Bronchial epithelial cell (primary cell): ENCODE results near the gene NANOS3. TPM values are rescaled to one million over a fixed set of nuclear protein-coding genes. Genes with fewer than 3 reads are reported as not detected.

Source experiments
- DNase-seq: peaks from one replicate; pipeline ENCODE4 v3.0.0-alpha.2; 2010; ENCODE audit warnings: low read depth
- FAIRE-seq: peaks from 2 replicates; lab custom pipeline; 2011; peaks lifted over from hg19 to GRCh38; lab: Jason Lieb, UNC
- H3K27me3 ChIP-seq: 2 replicates; pipeline ENCODE4 v1.5.1; 2011; ENCODE audit warnings: low read length; ENCODE audit not compliant: control insufficient read depth, insufficient read depth
- H3K36me3 ChIP-seq: 2 replicates; pipeline ENCODE4 v1.5.1; 2011; ENCODE audit warnings: low read length; ENCODE audit not compliant: control insufficient read depth, insufficient read depth
- H3K4me3 ChIP-seq: 2 replicates; pipeline ENCODE4 v1.5.1; 2011; ENCODE audit warnings: mild to moderate bottlenecking, low read depth, low read length, control low read depth
- CTCF ChIP-seq: IDR thresholded peaks from 2 replicates; pipeline ENCODE4 v1.5.1; 2011; ENCODE audit warnings: mild to moderate bottlenecking, moderate library complexity, low read length, control low read depth, inconsistent platforms; ENCODE audit not compliant: insufficient read depth, severe bottlenecking
- total RNA-seq: library from RNA; depleted of rRNA; stranded (reverse); fragments of >200 nt; gene quantifications from 2 replicates; pipeline ENCODE4 v1.2.1, GENCODE V29; 2014

The NANOS3 gene
- total RNA-seq, 1 donor from 2014 or later = 0.53 TPM

GRCh38 chr19:13885826-13886365, 9.0 kb downstream of the NANOS3 start:
- no peak for TF ChIP-seq CTCF
- no peak for DNase-seq
- H3K4me3 ChIP-seq = no peak overlapping the region
- FAIRE-seq = no peak
- H3K36me3 ChIP-seq = no peaks in the 10 kb centered on the region
- no peaks in the 10 kb centered on the region for H3K27me3 ChIP-seq

- no peak for TF ChIP-seq CTCF
- FAIRE-seq = no peak
- Histone ChIP-seq H3K27me3 (no peaks in the 10 kb centered on the region), H3K4me3 (no peak overlapping the region), H3K36me3 (no peaks in the 10 kb centered on the region)
- no peak for DNase-seq
Observed at GRCh38 chr19:13887018-13887436, 10.1 kb downstream of the NANOS3 start.

GRCh38 chr19:13887517-13887916, 10.6 kb downstream of the NANOS3 start:
- TF ChIP-seq CTCF = no peak
- H3K4me3 ChIP-seq = no peak overlapping the region
- FAIRE-seq = no peak
- no peaks in the 10 kb centered on the region for H3K36me3 ChIP-seq
- DNase-seq = peak; percentile 69
- no peaks in the 10 kb centered on the region for H3K27me3 ChIP-seq

- H3K36me3 ChIP-seq = no peaks in the 10 kb centered on the region
- no peak overlapping the region for H3K4me3 ChIP-seq
- DNase-seq (no peak), FAIRE-seq (no peak)
- peak; percentile 26 for TF ChIP-seq CTCF
- no peaks in the 10 kb centered on the region for H3K27me3 ChIP-seq
Observed at GRCh38 chr19:13888281-13888680, 11.3 kb downstream of the NANOS3 start.

GRCh38 chr19:13890136-13890535, 13.2 kb downstream of the NANOS3 start:
- Histone ChIP-seq H3K4me3 (no peak overlapping the region), H3K36me3 (no peaks in the 10 kb centered on the region), H3K27me3 (no peaks in the 10 kb centered on the region)
- no peak for TF ChIP-seq CTCF
- FAIRE-seq (no peak), DNase-seq (no peak)

- DNase-seq (no peak), FAIRE-seq (no peak)
Observed at GRCh38 chr19:13892870-13893269, 15.9 kb downstream of the NANOS3 start.

More at GRCh38 chr19:13892870-13893269, 15.9 kb downstream of the NANOS3 start:
- H3K27me3 ChIP-seq = no peaks in the 10 kb centered on the region
- no peaks in the 10 kb centered on the region for H3K36me3 ChIP-seq
- no peak overlapping the region for H3K4me3 ChIP-seq
- no peak for TF ChIP-seq CTCF
